Stimulated activated CD4-positive, alpha-beta T cell treated with anti-CD3 and anti-CD28 coated beads, Interleukin-2, amount 100 ng/mL, for 24 hours (primary cell): ENCODE results near the gene AMIGO3.
A peak's percentile ranks its signal among the peaks of the same experiment; 100 is the strongest.
"Not testable (repeated sequence)": the region's sequence is repeated elsewhere in the genome, so short reads cannot be mapped to it uniquely, and the experiment has no call there.

Source experiments
- DNase-seq, 2 donors: peaks; one replicate each; pipeline ENCODE4 v3.0.0-alpha.2; 2020

The AMIGO3 gene

DNA sequence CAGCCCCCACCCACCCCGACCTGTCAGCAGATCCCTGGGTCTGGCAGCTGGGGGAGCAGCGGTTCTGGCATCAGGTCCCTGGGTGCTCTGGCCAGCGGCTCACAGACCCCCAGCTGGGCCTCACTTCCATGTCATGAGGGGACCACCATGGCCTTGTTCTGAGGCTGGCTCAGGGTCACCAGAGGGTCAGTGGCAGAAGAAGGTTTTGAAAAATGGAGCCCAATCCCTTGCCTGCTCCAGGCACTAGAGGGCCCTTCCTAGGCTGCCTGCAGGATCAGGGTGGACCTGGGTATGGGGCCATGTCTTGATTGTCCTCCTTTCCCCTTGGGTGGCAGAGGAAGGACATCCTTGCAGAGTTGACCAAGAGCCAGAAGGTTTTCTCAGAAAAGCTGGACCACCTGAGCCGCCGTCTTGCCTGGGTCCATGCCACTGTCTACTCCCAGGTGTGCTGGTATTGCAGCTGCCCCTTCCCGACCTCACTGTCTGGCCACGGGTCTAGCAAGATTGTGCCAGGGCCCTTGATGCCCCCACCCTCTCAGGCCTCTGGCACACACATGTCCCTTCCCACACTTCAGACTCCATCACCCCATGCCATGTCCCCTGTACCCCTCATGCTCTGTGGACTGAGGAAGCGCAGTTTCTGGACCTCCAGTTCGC is 12.9 kb downstream of the AMIGO3 start:
- no peak for DNase-seq

DNA sequence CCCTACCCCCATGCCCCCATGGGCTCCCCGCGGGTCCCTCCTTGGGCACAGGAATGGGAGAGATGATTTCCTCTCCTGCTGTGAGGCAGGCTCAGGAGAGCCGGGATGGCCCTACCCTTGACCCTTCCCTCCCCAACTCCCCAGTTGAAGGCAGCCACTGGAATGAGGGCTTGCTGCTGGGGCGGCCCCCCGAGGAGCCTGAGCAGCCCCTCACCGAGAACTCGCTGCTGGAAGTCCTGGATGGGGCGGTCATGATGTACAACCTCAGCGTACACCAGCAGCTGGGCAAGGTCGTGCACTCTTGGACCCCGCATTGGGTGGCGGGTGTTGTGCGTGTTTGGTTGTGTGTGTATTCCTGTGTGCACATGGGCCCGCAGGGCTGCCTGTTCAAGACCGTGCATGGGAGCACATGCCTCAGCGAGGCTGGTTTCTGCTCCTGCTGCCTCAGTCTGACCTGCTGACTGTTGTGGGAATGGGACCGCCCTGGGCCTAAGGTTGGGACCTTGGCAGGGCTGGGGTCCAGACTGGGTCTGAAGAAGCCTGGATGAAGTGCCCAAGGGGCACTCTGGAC is 14.0 kb downstream of the AMIGO3 start:
- DNase-seq = no peak

- DNase-seq = no peak
Observed at GRCh38 chr3:49704629-49705028, 14.9 kb downstream of the AMIGO3 start.

GRCh38 chr3:49703956-49704355 is 15.5 kb downstream of the AMIGO3 start:
- no peak for DNase-seq

GRCh38 chr3:49703443-49703927 is 16.0 kb downstream of the AMIGO3 start:
- peak; percentile 68 for DNase-seq

- no peak for DNase-seq
Observed at GRCh38 chr3:49702672-49703071, 16.8 kb downstream of the AMIGO3 start.

GRCh38 chr3:49701388-49702077 is 18.0 kb downstream of the AMIGO3 start:
- DNase-seq = no peak

DNA sequence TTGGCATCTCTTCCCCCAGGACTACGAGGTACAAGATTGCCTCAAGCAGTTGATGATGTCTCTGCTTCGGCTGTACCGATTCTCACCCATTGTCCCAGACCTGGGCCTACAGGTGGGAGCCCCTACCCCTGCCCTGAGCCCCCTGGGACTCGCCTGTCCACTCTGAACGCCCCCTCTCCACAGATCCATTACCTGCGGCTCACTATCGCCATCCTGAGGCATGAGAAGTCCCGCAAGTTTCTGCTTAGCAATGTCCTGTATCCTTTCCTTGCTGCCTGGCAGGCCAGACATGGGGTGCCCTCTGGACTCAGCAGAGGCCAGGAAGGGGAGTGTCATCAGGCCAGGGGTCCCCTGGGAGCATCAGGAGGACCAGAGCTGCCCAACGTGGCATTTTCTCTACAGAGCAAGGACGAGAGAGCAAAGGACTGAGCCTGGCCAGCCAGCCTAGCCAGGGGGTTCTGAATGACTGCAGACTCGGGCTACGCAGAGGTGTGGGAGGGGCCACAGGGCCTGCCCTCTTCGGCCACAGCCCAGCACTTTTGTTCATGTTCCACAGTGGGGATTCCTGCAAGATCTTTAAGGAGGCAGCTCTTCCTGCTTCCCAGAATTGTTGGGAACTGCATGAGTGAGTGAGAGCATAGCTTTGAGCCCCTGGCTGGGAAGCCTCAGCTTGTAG is 18.9 kb downstream of the AMIGO3 start:
- no peak for DNase-seq

- DNase-seq = no peak
Observed at GRCh38 chr3:49700014-49700413, 19.5 kb downstream of the AMIGO3 start.

- DNase-seq = no peak
Observed at GRCh38 chr3:49699281-49699979, 20.1 kb downstream of the AMIGO3 start.

GRCh38 chr3:49695350-49696015 is 24.0 kb downstream of the AMIGO3 start:
- DNase-seq = not testable (repeated sequence)

GRCh38 chr3:49694409-49695070 is 24.9 kb downstream of the AMIGO3 start:
- DNase-seq = not testable (repeated sequence)

GRCh38 chr3:49691481-49691880 is 28.0 kb downstream of the AMIGO3 start:
- not testable (repeated sequence) for DNase-seq

DNA sequence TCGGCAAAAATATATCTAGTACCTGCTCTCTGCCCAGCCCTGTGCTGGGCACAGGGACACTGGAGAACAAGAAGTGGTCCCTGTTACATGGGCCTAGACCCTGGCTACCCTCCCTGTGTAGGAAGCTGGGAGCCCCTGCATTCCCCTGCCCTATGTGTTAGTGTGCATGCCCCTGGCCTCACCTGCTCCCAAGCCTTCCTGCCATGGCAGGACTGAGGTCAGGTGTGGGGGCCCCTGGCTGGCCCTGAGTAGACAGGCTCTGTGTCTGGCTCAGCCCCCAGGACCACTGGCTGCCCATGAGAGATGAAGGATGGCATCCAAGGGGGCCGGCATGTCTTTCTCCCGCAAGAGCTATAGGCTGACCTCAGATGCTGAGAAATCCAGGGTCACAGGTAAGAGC is 28.6 kb downstream of the AMIGO3 start:
- DNase-seq = not testable (repeated sequence)

DNA sequence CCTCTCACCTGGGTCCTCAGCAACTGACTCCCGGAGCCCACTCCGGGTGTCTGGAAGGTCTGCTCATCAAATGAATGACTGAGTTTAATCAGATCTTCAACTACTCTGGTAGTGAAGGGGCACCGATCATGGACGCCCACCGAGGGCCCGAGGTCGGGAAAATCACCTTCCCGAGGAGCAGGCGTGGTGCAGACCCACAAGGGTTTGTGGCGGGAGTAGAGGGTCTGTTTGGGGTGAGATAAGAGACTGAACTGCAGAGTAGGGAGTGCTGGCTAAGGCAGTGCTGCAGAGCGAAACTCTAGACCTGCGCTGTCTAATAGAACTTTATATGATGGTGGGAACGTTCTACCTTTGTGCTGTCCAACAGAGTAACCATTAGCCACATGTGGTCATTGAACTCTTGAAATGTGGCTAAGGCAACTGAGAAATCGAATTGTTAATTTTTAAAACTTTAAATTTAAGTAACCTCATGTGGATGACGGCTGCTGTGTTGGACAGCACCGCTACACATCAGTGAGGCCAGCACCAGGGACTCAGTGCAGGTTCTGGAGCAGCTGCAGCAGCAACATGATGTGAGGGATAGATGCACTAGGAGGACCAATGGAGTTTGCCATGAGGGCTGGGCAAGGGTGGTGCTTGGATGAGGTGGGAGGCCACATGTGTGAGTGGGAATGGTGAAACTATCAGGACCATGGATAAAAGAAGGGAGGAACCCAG is 29.4 kb downstream of the AMIGO3 start:
- DNase-seq = not testable (repeated sequence)

DNA sequence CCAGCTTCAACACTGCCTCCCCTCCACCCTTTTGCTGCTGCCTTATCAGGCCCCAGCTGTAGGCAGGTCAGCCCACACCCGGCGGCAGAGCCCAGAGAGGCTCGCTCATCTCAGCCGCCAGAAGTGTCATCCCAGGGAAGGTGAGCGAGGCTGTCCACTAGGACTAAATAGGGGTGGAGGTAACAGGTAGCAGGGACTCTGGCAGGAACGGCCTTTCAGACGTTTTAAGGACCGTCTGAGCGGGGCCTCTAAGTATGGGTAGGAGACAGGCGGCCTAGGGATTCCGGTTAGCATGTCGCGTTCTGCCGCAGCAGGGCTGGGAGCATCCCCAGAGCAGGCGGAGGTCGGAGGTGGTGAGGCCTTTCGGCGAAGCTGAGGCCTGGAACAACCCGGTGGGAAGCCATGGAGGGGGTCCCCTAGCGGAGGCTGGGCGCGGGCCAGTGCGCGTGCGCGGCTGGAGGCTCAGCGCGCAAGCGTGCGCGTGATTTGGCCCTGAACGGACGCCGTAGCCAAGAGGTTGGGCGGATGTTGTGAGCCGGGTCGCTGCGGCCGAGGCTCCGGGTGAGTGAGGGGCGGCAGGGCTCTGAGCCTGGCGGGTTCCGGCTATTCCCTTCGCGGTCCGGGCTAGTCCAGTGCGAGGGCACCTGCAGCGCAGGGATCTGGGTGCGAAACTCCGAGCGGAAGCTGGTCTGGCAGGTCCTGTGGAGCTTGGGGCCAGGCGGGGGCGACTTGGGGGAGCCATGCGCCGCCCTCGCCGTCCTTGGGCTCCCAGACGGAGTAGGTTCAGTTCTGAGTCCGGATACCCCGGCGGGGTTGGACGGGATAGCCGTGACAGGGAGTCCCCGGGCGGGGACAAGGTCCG is 30.2 kb downstream of the AMIGO3 start, which contains the start of the genes MST1 and RNF123:
TSS of gene MST1 (minus strand) at position 429 of the 862 bp plus-strand sequence. CDS start 783 bp downstream, outside the sequence.
TSS of gene RNF123 (plus strand) at position 512 of the 862 bp plus-strand sequence. CDS start 1,609 bp downstream, outside the sequence.
- DNase-seq = peak; percentile 93 to 94

GRCh38 chr3:49688338-49689045 is 31.0 kb downstream of the AMIGO3 start:
- not testable (repeated sequence) for DNase-seq

DNA sequence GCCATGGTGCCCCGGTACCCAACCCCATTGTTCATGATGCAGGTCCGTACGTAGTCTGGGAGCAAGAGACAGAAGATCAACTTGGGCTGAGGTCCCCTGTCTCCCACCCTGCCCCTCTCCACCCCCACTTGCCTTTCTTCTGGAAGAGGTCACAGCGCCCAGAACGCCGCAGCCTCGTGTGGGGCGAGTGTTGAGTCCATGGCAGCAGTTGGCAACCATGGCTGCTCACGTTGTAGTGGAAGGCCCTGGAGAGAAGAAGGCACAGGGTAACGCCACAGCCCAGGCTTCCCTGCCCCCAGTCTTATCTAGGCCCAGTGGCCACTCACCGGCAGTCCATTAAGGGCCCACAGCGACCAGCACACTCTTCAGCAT is 32.1 kb downstream of the AMIGO3 start:
- DNase-seq = not testable (repeated sequence)
